ENCODE results near the gene STX18. TPM values are rescaled to one million over a fixed set of nuclear protein-coding genes. Genes with fewer than 3 reads are reported as not detected.

The STX18 gene
- total RNA-seq, 1 donor from 2014 or later, result 24.0 TPM

GRCh38 chr4:4519297-4519894 lies 22.5 kb downstream of the STX18 start:
- FAIRE-seq, result peak; percentile 67

GRCh38 chr4:4518747-4519146 lies 23.1 kb downstream of the STX18 start:
- no peak for TF ChIP-seq CTCF (IDR thresholded peaks at IDR 0.05; ENCODE audit: insufficient read depth, low read depth, low read length)
- TF ChIP-seq EZH2 (IDR thresholded peaks at IDR 0.05; ENCODE audit: insufficient read depth, low read length), result no peak
- H3K9me3 Mint-ChIP-seq (ENCODE audit: unreplicated experiment), result no peaks in the 10 kb centered on the region
- H3K4me1 Mint-ChIP-seq (ENCODE audit: low read depth, unreplicated experiment), result peaks cover 15% of the 10 kb centered on the region
- H3K27me3 ChIP-seq (ENCODE audit: insufficient read depth, low read length), result no peaks in the 10 kb centered on the region
- H3K4me1 ChIP-seq (ENCODE audit: insufficient read depth, low read length), result peaks cover 4% of the 10 kb centered on the region
- peaks cover 79% of the 10 kb centered on the region for H4K20me1 ChIP-seq (ENCODE audit: insufficient read depth, low read length)
- no peak overlapping the region for H3K4me3 Mint-ChIP-seq (ENCODE audit: unreplicated experiment)
- no peaks in the 10 kb centered on the region for H3K36me3 Mint-ChIP-seq (ENCODE audit: low read depth, unreplicated experiment)
- no peak overlapping the region for H3K27ac ChIP-seq (ENCODE audit: low read depth, low read length)
- no peak overlapping the region for H3K9ac ChIP-seq (ENCODE audit: low read length)
- no peak overlapping the region for H3K4me3 ChIP-seq (ENCODE audit: insufficient read depth, low read depth, low read length)
- H3K79me2 ChIP-seq (ENCODE audit: insufficient read depth, low read length), result peaks cover 58% of the 10 kb centered on the region
- H3K36me3 ChIP-seq (ENCODE audit: insufficient read depth, low read length), result no peaks in the 10 kb centered on the region
- no peak for FAIRE-seq
- no peak for DNase-seq (ENCODE audit: low read depth)
- no peaks in the 10 kb centered on the region for H3K27me3 Mint-ChIP-seq (ENCODE audit: low read depth, unreplicated experiment)
- no peaks in the 10 kb centered on the region for H3K9me3 ChIP-seq (ENCODE audit: insufficient read depth, low read depth, low read length)
- no peak overlapping the region for H2AFZ ChIP-seq (ENCODE audit: low read depth, low read length)
- no peak overlapping the region for H3K4me2 ChIP-seq (ENCODE audit: low read length)
- no peak overlapping the region for H3K27ac Mint-ChIP-seq (ENCODE audit: unreplicated experiment)

More at GRCh38 chr4:4519297-4519894, 22.5 kb downstream of the STX18 start:
- Histone ChIP-seq H3K9me3 (ENCODE audit: insufficient read depth, low read depth, low read length) (no peaks in the 10 kb centered on the region), H3K9ac (ENCODE audit: low read length) (no peak overlapping the region), H3K36me3 (ENCODE audit: insufficient read depth, low read length) (no peaks in the 10 kb centered on the region), H4K20me1 (ENCODE audit: insufficient read depth, low read length) (peaks cover 80% of the 10 kb centered on the region), H3K4me2 (ENCODE audit: low read length) (peak overlapping the region; percentile 27), H2AFZ (ENCODE audit: low read depth, low read length) (no peak overlapping the region), H3K79me2 (ENCODE audit: insufficient read depth, low read length) (peaks cover 64% of the 10 kb centered on the region), H3K27ac (ENCODE audit: low read depth, low read length) (no peak overlapping the region), H3K4me3 (ENCODE audit: insufficient read depth, low read depth, low read length) (no peak overlapping the region), H3K4me1 (ENCODE audit: insufficient read depth, low read length) (peaks cover 4% of the 10 kb centered on the region), H3K27me3 (ENCODE audit: insufficient read depth, low read length) (no peaks in the 10 kb centered on the region)
- Mint-ChIP-seq H3K4me1 (ENCODE audit: low read depth, unreplicated experiment) (peaks cover 17% of the 10 kb centered on the region), H3K4me3 (ENCODE audit: unreplicated experiment) (peak overlapping the region; percentile 50), H3K36me3 (ENCODE audit: low read depth, unreplicated experiment) (no peaks in the 10 kb centered on the region), H3K27me3 (ENCODE audit: low read depth, unreplicated experiment) (no peaks in the 10 kb centered on the region), H3K27ac (ENCODE audit: unreplicated experiment) (no peak overlapping the region), H3K9me3 (ENCODE audit: unreplicated experiment) (no peaks in the 10 kb centered on the region)
- DNase-seq (ENCODE audit: low read depth), result no peak
- TF ChIP-seq EZH2 (IDR thresholded peaks at IDR 0.05; ENCODE audit: insufficient read depth, low read length) (no peak), CTCF (IDR thresholded peaks at IDR 0.05; ENCODE audit: insufficient read depth, low read depth, low read length) (peak; percentile 66)

- no peak for DNase-seq (ENCODE audit: low read depth)
- Mint-ChIP-seq H3K36me3 (ENCODE audit: low read depth, unreplicated experiment) (peaks cover 3% of the 10 kb centered on the region), H3K27ac (ENCODE audit: unreplicated experiment) (no peak overlapping the region), H3K4me1 (ENCODE audit: low read depth, unreplicated experiment) (peaks cover 8% of the 10 kb centered on the region), H3K27me3 (ENCODE audit: low read depth, unreplicated experiment) (no peaks in the 10 kb centered on the region), H3K9me3 (ENCODE audit: unreplicated experiment) (no peaks in the 10 kb centered on the region), H3K4me3 (ENCODE audit: unreplicated experiment) (no peak overlapping the region)
- Histone ChIP-seq H3K4me1 (ENCODE audit: insufficient read depth, low read length) (no peaks in the 10 kb centered on the region), H3K79me2 (ENCODE audit: insufficient read depth, low read length) (peaks cover 43% of the 10 kb centered on the region), H3K27me3 (ENCODE audit: insufficient read depth, low read length) (no peaks in the 10 kb centered on the region), H3K4me3 (ENCODE audit: insufficient read depth, low read depth, low read length) (no peak overlapping the region), H4K20me1 (ENCODE audit: insufficient read depth, low read length) (peaks cover 81% of the 10 kb centered on the region), H3K9ac (ENCODE audit: low read length) (no peak overlapping the region), H3K36me3 (ENCODE audit: insufficient read depth, low read length) (no peaks in the 10 kb centered on the region), H2AFZ (ENCODE audit: low read depth, low read length) (no peak overlapping the region), H3K4me2 (ENCODE audit: low read length) (no peak overlapping the region), H3K9me3 (ENCODE audit: insufficient read depth, low read depth, low read length) (no peaks in the 10 kb centered on the region), H3K27ac (ENCODE audit: low read depth, low read length) (no peak overlapping the region)
- no peak for TF ChIP-seq EZH2 (IDR thresholded peaks at IDR 0.05; ENCODE audit: insufficient read depth, low read length)
- TF ChIP-seq CTCF (IDR thresholded peaks at IDR 0.05; ENCODE audit: insufficient read depth, low read depth, low read length), result no peak
- FAIRE-seq, result no peak
Observed at GRCh38 chr4:4514786-4515185, 27.1 kb downstream of the STX18 start.

All from astrocyte (in vitro differentiated cells and primary cell).